HG03469 (cell line): ENCODE results near the gene P4HB.

Experiments
- ATAC-seq: cut with Tn5 transposase; IDR thresholded peaks from one replicate; pipeline ENCODE4 v1.9.1; 2021; ENCODE audit warnings: mild to moderate bottlenecking, moderate library complexity, moderate number of reproducible peaks; ENCODE audit not compliant: unreplicated experiment

P4HB gene

DNA sequence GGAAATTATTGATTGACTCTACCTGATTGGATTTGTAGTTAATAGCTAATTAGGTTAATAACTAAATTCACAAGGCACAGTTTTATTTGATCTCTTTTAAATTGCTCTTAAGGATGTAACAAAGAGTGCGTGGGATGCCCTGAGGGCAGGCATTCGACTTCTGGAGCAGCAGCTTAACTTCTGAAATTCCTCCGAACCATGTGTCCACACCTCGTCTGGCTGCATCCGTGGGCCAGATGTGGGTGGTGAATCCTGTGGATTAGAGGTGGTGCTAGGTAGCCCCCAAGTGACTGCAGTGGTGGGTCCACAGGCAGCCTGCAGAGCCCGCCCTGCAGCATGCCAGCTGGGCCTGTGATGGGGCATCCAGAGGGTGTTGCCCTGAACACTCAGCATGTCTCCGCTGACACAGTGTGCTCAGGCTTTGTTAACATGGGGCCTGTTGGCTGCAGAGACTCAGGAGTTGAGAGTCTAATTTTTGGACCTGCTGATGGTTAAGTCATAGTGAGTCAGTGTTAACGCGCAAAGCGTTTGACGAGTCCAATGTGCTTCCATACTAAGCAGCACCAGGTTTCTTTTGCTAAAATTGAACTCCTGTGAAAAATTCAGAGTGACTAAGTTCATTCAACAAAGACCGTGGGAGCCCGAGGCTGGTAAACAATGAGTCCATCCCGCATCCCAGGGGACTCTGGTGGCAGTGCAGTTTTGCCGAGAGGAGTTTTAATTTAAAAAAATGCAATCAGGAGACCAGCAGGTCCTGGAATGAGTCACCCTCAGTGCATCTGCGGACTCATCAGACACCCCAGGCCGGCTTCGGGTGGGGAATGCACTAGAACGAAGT is 37.9 kb upstream of the P4HB start:
- ATAC-seq: no peak

DNA sequence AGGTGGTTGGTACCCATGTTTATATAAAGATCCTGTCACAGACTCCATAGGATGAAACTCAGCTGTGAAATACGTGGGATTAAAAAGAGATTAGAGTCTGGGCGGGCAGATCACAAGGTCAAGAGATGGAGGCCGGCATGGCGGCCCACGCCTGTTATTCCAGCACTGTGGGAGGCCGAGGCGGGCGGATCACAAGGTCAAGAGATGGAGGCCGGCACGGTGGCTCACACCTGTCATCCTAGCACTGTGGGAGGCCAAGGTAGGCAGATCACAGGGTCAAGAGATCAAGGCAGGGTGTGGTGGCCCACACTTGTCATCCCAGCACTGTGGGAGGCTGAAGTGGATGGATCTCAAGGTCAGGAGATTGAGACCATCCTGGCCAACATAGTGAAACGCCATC is 35.1 kb upstream of the P4HB start:
- no peak for ATAC-seq

DNA sequence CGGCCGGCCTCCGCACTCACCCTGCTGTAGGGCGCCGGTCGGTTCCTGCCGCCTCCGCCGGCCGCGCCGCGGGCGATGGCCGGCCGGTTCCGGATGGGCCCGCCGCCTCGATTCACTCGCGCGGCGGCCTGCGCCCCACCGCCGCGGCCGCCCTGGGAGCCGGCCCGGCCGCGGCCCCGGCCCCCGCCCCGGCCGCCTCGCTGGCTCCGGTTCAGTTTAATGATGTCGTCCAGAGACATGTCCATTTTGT is 30.9 kb upstream of the P4HB start:
- ATAC-seq: no peak

DNA sequence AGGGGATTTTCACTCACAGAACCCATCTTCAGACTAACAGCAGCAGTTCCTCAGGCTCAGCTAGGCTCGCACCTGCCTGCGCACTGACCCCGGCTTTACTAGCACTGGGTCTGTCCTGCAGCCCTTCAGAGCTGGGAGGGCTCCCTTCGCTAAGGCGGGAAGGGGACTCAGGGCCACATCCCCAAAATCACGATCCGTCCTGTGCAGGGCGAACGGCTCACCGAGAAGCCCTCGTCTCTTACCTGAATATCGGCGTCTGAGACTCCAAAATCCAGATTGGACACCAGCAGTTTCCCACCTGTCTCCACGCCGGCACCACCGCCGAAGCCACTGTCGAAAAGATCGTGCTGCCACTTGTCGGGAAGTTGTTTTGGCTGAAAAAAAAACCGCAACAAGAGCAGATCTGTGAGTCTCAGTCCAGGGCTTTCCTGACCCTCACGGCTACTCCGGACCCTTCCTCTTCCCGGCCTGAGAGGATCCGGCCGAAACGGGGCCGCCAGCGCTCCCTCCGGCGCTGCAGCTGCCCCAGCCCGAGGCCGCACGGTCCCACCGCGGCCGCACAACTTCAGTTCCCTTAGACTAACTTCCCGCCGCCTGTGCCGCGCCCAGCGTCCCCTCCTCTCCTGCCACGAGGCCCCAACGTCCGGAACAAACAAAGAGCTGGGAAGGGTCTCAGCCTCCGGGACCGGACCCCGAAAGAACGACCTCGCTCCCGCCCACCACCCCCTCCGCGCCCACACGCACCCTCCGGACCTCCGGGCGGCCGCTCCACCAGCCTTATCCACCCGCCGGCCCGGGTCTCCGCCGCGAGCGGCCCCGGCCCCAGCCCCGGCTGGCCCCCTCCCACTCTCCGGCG is 30.3 kb upstream of the P4HB start:
- no peak for ATAC-seq

DNA sequence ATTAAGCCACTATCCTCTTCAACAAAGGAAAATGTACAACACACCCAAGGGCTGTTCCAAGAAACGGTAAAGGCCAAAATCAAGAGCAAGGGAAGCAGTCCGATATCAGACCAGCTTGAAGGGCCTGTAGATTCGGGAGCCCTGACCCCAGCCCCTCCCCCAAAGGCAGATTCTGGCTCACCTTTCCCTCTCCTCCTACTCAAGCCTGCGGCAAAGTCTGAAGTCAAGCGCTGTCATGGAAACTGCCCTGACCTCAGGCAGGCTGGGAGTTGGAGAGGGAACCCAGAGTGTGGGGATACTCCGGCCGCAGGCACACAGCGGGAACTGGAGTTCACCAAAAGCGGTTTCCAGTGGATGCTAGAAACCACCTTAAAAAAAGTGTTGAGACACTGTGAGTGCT is 29.3 kb upstream of the P4HB start:
- no peak for ATAC-seq

DNA sequence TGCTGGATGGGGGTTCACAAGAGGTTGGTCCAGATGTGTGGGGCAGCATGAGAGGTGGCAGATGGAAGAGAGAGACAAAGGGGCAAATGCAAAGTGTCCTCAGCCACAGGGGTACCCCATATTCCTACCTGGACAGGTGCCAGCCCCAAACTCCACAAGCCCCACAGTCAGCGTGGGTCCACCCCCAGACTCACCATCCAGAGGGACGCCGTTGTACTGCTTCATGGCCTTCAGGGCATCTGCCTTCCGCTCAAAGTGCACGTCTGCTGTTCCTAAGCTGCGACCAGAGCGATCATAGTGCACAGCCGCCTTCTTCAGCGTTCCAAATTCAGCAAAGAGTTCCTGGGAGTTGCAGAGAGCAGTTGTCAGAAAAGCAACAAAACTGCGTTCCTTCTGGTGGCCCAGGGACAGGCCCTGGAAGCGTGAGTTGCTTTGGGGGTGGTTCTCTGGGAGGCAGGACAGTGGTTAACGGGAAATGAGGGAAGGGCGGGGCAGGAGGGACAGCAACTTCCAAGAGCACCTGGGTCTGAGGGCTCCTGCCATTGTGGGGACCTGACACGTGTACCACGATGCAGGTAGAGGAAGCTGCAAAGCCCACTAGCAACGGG is 28.8 kb upstream of the P4HB start:
- no peak for ATAC-seq

DNA sequence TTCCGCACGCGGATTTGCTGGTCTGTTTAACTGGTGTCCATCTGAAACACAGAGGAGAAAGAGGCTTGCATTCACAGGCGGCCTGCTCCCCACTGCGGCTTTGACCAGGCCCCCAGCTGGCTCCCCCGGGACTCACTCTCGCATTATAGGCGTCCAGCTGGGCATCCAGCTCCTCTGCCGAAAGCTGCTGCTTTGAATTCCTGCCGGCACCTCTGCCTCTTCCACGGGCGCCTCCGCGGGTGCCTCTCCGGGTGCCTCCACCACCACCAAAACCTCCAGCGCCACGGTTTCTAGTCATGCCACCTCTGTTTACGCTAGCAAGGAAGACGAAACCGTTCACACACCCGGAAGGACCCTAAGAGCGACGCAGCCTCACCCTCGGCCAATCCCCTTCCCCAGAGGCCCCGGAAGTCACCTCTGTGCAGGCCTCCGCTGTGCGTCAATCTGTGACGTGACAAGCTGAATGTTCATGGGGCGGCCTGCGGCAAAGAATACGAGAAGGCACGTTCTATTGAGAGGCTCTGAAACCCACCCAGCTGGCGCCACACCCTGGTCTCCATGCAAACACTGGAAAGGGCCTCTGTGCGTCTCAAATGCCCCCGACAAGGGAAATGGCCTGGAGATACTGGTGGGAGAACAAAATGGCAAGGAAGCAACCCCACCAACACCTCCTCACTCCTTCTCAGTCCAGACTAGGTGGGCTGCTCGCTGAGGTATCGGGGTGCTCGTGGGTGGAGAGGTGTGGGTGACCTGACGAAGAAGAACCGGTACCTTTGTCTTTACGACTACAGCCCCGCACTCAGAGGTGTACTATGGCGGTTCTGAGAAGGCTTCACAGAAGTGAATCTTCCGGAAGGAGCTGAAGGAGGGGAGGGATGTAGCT is 28.0 kb upstream of the P4HB start:
- ATAC-seq: no peak

DNA sequence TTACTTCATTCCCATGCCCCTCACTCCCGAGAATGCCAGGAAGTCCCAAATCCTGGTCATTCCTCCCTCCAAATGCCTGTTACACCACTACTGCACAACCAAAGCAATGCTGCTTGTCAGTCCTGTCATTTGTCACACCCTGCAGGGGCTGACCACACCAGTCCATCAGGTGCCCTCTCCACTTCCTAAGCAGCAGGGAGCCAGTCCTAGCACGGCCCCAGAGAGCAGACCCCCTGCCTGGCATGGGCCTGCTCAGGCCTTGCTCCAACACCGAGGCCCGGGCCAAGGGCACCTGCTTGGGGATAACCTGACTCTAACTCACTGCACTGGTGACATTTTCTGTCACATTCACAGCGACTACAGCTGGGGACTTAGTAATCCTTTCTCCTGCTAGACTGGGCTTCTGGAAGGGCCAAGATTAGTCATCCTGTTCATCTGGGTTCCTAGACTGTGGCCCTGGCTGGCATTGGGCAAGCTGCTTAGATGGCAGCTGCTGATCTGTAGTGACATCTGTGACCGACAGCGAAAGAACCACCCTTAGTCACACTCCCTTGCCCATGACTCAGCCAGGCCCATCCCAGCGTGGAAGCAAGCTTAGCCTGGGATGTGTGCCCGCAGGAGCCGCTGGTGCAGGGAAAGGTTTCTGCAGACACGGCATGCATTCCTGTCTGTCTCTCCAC is 25.7 kb upstream of the P4HB start:
- ATAC-seq: no peak

DNA sequence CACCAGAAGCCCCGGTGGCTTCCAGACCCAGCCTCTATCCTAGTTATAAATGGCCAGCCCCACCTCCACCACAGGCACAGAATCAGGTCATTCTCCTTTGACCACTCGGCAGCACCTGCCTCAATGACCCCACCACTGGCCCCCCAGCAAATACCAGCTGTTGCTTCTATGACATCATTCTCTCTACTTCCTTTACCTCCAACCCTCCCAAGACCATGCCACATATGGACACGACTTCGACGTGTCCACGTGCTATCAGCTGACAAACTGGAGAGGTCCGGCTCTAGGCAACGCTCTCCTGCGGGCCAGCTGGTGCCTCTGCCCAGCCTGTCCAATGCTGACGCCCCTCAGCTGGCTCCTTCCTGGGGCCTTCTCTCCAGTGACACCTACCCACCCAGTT is 25.1 kb upstream of the P4HB start:
- no peak for ATAC-seq

DNA sequence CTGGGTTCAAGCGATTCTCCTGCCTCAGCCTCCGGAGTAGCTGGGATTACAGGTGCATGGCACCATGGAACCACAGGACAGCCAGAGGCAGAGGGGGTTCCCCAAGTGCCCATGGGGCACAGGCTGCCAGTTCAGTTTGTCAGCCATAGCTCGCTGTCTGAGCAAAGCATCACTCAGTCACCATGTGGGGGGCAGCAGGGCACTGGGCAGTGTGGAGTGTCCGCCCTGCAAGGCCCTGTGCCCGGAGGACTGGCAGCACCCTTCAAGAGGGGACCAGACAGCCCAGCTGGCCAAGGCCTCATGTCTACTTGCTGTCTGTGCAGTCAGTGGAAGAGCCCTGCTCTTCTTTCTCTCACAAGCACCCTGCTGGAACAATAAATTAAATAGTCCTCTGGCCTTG is 24.6 kb upstream of the P4HB start:
- no peak for ATAC-seq

DNA sequence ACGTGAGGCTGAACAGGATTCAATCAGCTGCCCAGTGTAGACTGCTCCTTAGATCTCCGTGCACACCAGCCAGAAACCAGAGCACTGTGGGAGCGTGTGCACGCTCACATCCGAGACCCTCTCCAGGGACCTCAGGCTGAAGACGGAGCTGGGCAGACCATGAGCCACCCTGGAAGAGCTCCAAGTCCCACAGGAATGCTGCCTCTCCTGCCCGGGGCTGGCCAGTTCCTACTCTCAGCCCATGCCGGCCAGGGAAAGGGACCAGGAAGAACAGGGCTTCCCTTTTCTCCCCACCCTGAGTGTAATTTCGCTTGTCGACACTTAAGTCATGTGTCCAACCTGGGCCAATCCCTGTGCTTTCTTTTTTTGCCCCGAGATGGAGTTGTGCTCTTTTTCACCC is 24.2 kb upstream of the P4HB start:
- no peak for ATAC-seq

DNA sequence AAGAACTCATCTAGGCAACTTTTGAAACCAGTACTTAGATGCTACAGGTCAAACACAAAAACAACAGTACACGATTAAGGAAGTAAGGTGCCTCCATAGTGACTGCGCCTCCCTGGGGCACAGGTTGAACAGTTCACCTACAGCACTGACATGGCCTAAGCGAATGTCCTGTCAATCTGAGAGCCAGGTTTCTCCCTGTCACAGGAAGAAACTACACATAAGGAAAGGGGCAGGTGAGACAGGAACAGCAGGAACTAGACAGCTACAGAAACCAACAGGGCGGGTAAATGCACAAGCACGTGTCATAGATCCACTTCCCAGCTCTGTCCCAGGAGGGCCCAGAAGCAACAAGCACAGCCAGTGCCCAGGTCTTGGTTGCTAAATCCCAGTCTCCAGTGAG is 18.8 kb upstream of the P4HB start:
- ATAC-seq: no peak

DNA sequence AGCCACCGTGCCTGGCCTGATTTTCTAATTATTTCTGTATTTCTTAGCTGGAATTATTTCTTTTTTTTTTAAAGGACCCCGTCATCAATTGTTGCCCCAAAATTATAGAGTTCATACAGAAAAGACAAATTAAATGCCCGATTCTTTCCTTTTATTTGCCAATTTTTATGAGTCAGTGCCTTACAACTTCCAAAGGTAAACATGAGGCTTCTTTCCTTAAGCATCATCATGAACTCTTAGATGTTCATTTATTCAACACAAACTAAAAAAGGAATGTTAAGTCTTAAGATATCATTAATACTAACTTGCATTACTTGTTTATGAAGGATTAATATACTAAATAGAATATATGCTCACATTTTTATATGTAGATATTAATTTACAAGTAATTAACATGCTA is 18.0 kb upstream of the P4HB start:
- ATAC-seq: no peak

DNA sequence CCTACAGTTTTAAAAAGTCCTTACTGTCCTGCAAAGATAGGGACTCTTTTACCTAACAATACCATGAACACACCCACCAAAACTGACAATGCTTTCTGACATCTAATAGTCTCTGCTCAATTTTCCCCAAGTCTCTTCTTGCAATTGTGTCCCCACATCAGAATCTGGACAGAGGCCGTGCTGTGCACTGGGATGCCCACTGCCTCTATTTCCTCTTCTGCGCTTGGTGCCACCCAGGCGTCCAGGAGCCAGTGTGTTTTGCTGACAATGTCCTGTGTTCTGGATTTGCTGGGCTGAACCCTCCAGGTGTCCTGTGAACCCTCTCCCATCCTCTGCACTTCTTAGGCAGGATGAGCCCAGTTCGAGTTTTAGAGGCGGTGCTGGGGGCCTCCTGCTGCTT is 17.2 kb upstream of the P4HB start:
- ATAC-seq: no peak

DNA sequence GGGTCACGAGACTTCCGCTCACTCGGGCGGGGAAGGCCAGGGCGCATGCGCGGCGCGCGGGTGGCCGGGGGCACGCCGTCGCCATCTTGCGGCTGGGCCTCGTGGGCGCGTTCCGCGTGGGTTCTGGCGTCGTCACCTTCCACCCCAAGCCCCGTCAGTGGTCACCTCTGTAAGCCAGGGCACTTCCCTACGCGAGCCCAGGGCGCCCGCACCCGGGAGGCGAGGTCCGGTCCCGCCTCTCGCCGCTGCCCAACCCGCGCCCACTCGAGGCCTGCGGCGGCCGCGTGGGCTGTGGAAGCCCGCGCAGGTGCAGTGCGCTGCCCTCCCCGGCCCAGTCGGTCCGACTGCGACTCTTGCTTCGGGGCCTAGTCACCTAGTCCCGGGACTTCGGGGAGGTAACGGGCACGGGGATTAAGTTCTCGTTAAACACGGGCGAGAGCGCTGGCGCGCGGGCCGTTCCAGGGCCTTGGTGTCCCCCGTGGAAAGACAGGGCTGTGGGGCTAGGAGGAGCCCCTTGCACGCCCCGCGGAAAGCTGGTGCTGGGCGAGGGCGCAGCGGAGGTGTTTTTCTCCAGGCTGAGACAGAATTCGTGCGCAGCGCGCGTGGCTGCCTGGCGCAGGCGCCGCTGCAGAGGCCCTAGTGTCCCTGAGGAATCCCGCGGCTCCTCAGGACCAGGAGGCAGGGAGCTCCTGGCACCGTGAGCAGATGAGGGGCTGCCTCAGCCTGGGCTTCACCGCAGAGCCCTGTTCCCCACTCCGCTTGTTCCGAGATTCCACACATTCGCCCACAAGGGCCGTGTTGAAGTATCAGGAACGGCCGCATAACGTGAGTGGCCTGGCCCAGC is 11.3 kb upstream of the P4HB start:
- no peak for ATAC-seq

DNA sequence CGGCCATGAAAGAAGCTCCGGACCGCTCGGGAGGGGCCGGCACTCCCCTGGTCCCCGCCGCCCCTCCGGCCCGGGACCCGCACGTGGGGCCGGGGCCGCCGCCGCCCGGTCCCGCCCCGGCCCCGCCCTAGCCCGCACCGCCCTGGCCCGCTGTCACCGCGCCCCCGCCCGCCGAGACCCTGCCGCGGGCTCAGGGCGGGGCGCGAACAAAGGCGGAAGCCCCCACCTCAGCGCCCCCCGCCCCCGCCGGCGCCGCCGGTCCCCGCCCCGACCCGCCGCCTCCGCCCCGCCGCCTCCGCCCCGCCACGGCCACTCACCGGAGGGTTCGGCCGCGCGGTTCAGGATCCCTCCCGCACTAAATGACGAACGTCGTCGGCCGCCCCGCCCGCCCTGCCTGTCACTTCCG is 10.6 kb upstream of the P4HB start, which contains the start of gene ARHGDIA:
ARHGDIA (minus strand) TSS at position 357 of the 406 bp plus-strand sequence. CDS start 1,407 bp downstream, outside the sequence.
- no peak for ATAC-seq

DNA sequence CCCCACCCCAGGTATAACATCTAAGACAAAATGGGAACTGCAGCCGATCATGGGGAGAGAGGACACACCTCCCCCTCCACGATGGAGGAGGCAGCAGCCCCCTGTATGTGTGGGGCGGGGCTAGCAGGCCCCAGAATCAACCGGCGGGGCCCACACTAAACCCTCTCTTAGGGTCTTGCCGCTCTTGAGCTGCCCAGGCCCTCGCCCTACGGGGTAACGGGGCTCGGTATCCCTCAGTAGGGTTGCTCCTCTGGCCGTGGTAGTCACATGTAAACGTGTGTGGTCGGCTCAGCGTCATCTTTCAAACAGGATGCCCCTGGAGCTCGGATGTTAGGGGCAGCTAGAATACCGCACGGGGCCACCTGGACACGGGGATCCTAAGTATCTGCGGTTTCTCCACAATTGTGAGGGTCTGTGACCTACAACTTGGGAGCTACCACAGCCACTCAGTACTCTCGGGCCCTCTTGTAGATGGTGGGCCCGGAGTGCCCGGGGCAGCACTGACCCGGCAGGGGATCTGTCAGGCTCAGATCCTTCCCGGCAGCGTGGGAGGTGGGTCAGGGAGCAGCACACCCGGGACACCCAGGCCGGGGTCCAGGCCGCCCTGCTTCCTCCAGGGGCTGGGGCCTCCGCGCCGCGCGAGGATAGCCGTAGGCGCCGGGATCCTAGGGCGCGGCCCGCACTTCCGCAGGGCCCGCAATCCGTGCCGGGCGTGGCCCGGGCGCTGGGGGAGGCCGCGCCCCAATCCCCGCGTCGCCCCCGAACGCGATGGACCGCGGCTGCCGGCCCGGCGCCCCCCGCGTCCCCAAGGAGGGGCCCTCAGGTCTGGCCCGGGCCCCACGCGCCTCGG is 10.0 kb upstream of the P4HB start:
- ATAC-seq: no peak
